HG03460 (cell line): ENCODE measurements around the gene WSCD2.

Source experiments
- ATAC-seq: cut with Tn5 transposase; IDR thresholded peaks from one replicate; pipeline ENCODE4 v1.9.1; 2021; ENCODE audit not compliant: unreplicated experiment

WSCD2 gene

GRCh38 chr12:108129017-108129812 lies at the start of gene WSCD2:
Gene WSCD2 (plus strand): TSS chr12:108129288. CDS start chr12:108195833, 66,545 bp downstream.
- ATAC-seq: no peak

GRCh38 chr12:108079721-108080120 lies 49.4 kb upstream of the WSCD2 start:
- ATAC-seq: no peak

GRCh38 chr12:108080363-108080762 lies 48.7 kb upstream of the WSCD2 start:
- no peak for ATAC-seq

GRCh38 chr12:108082485-108082884 lies 46.6 kb upstream of the WSCD2 start:
- ATAC-seq: no peak

GRCh38 chr12:108087900-108088299 lies 41.2 kb upstream of the WSCD2 start:
- no peak for ATAC-seq

- no peak for ATAC-seq
Observed at GRCh38 chr12:108090107-108090899, 38.8 kb upstream of the WSCD2 start.

- no peak for ATAC-seq
Observed at GRCh38 chr12:108090932-108091678, 38.0 kb upstream of the WSCD2 start.

- ATAC-seq: no peak
Observed at GRCh38 chr12:108091679-108092051, 37.4 kb upstream of the WSCD2 start.

- no peak for ATAC-seq
Observed at GRCh38 chr12:108093209-108093608, 35.9 kb upstream of the WSCD2 start.

- ATAC-seq: no peak
Observed at GRCh38 chr12:108094056-108094649, 34.9 kb upstream of the WSCD2 start.

- ATAC-seq: no peak
Observed at GRCh38 chr12:108097160-108097911, 31.8 kb upstream of the WSCD2 start.

- ATAC-seq: no peak
Observed at GRCh38 chr12:108098374-108098773, 30.7 kb upstream of the WSCD2 start.

- ATAC-seq: no peak
Observed at GRCh38 chr12:108099073-108099472, 30.0 kb upstream of the WSCD2 start.

- ATAC-seq: no peak
Observed at GRCh38 chr12:108099778-108100489, 29.2 kb upstream of the WSCD2 start.

- no peak for ATAC-seq
Observed at GRCh38 chr12:108101605-108102175, 27.4 kb upstream of the WSCD2 start.

- ATAC-seq: no peak
Observed at GRCh38 chr12:108102363-108102762, 26.7 kb upstream of the WSCD2 start.

GRCh38 chr12:108103087-108103486 lies 26.0 kb upstream of the WSCD2 start:
- ATAC-seq: no peak

- no peak for ATAC-seq
Observed at GRCh38 chr12:108103517-108103916, 25.6 kb upstream of the WSCD2 start.

- ATAC-seq: no peak
Observed at GRCh38 chr12:108104657-108105056, 24.4 kb upstream of the WSCD2 start.
